Measurements from ENCODE around the gene SIGLEC6. TPM values are rescaled to one million over a fixed set of nuclear protein-coding genes. Genes with fewer than 3 reads are reported as not detected.
A peak's percentile ranks its signal among the peaks of the same experiment; 100 is the strongest.
"Not testable (repeated sequence)": the region's sequence is repeated elsewhere in the genome, so short reads cannot be mapped to it uniquely, and the experiment has no call there.

The SIGLEC6 gene
- total RNA-seq, 1 donor from 2014 or later: 5.1 TPM

DNA sequence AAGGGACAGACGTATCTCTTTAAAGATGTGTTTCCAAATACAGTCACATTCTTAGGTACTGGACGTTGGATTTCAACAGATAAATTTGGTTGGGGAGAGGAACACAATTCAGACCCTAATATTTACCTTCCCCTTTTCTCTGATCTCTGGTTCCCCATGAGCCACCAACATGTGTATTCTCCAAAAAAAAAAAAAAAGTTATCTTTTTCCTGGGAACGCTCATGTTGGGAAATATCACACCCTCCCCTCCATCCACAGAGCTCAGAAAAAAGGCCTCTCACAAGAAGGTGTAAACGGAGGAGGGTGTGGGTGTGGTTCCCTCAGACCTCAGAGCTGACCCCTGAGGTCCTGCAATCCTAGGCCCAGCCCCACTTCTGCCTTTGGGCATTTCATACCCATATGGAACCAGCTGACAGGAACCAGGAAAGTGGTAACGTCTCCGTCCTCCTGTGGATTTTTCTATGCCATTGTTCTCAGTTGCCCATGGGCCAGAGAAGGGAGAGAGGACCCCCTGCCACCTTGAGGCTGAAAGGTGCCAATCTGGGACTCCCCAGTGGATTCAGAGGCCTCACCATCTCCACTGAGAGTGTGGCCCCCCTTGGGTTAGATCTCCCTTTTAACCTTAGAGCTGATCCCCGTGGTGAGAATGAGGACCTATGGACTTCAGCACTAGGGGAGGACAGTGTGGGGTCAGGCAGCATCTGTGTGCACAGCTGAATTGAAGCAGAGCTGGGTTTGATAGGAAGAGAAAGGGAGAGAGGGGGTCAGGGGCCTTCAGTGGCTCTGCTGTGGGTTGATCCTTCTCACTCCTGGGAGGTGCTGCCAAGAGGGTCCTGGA is 21.4 kb downstream of the SIGLEC6 start:
- no peak for DNase-seq (ENCODE audit: low spot score)

DNA sequence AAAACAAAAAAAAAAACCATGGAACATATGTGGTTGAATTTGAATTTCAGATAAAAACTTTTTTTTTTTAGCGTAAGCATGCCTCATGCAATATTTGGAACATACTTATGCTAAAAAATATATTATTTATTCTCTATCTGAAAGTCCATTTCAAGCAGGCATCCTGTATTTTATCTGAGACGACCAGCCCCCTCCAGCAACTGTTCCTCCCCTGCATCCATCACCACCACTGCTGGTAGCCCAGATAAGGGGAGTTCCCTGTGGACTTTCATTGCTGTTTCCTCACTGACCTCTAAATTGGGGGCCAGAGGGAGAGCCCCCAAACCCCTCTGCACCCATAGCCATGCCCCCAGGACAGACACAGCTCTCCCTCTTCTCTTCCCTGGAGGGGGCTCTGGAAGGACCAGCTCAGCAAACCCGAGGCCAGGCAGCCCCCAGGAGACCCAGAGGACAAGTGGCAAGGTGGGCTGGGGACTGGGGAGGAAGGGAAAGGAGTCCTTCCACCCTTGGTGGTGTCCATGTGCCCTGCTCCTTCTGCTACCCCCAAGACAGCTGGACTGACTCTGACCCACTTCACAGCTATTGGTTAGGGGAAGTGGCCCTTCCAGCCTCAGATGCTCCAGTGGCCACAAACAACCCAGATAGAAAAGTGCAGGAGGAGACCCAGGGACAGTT is 23.3 kb downstream of the SIGLEC6 start:
- no peak for DNase-seq (ENCODE audit: low spot score)

DNA sequence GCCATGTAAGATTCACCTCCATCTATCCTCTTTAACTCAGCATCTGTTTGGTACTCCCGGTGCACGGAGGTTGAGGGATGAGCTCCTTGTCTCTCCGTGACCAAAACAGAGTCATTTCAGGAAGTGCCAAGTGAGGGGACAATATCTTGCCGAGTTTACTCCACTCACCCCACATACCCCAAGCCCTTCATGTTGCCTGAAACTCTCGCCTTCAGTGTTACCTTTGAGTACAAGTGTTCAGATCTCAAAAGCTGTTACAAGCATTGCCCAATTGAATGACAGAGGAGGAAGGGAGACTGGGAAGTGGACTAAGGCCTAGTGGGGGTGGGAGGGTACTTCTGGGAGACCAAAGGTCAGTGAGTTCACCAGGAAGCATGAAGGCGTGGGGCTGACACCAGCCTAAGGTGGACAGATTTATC is 23.8 kb downstream of the SIGLEC6 start:
- no peak for DNase-seq (ENCODE audit: low spot score)

DNA sequence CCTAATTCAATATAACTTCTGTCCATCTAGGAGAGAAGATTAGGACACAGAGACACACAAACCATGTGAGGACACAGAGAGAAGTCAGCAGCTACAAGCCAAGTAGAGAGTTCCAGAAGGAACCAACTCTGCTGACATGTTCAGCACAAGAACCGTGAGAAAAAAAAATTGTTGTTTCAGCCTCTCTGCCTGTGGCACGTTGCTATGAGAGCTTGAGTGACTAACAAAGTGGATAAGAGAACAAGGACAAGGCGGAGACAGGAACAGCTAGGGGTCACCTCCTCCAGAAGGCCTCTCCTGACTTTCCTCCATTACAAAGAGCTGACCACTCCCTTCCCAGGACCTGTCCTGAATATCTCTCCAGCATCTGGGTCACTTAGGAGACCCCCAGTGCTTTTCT is 24.3 kb downstream of the SIGLEC6 start:
- DNase-seq (ENCODE audit: low spot score): no peak

DNA sequence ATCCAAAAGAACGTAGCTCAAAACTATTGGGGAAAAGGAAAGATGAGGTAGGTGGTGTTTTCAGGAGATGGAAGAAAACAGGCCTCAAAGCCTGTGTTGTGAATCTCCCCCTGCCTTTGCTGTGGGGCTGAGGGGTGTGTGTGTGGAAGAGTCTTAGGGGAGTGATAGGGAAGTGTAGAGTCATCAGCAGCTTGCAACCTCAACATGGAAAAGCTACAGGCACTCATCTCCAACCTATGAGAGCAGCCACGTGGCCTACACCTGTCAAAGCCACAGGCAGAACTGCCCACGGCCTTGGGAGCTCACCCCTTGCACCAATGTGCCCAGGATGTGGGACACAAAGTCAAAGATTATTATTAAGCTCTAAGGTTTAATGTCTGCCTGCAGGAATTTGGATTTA is 25.6 kb downstream of the SIGLEC6 start:
- no peak for DNase-seq (ENCODE audit: low spot score)

DNA sequence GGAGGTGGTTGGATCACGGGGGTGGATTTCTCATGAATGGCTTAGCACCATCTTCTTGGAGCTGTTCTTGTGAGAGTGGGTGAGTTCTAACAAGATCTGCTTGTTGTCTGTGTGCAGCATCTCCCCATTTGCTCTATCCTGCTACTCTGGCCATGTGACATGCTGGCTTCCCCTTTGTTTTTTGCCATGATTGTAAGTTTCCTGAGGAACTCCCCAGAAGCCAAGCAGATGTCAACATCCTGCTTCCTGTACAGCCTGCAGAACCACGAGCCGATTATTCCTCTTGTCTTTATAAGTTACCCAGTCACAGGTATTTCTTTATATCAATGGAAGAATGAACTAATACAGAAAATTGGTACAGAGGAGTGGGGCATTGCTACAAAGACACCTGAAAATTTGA is 27.6 kb downstream of the SIGLEC6 start:
- no peak for DNase-seq (ENCODE audit: low spot score)

DNA sequence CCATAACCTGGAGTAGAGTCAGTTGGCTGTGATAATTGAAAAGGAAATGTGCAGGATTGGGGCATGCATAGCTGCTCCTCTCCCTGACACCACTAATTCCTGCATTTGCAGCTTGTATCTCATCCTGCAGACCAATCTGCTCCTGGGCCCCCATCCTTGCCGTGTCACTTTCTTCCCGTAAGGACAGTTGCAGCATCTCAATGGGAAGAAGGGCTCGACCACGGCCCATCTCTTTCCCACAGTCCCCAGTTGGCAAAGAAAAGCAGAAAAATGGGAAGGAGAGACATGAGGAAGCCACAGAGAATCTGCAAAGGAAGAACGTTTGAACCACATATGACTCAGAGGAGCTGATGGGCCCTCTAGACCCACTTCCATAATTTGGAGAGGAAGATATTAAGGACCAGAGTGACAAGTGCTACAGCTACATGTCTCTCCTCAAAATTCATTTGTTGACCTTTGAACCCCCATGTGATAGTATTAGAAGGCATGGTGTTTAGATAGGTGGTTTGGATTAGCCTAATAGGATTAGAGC is 28.1 kb downstream of the SIGLEC6 start:
- DNase-seq (ENCODE audit: low spot score): no peak

DNA sequence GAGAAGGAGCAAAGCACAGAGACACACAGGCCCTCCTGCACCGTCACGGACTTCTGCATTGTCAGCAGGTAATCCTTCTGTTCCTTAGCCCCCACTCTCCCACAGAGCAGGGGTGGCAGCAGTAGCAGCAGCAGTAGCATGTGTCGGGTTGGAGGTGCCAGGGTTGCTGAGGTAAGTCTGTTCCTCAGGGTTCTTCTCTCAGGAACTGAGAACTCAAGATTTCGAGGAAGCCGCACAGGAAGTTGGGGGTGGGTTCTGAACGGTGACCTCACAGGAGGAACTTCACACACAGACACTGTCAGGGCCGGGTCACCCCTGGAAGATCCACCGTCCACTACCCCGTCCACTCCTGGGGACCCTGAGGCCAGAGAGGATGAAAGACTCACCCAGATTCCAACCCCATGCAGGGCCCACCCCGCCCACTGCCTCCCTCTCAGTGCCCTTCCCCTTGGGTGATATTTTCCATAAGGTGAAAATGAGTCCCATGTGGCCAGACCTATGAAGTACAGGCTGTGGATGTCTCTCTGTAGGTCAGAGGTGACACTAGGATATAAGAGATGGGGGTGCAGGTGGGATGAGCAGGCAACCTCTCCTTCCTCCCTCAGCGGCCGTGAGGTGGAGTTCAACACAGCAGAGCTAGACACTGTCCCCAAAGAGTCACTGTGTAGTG is 29.7 kb downstream of the SIGLEC6 start, which contains the start of gene SIGLEC12:
SIGLEC12 (minus strand) TSS at position 207 of the 670 bp plus-strand sequence; CDS start at position 140, 67 bp downstream.
- DNase-seq (ENCODE audit: low spot score): peak; percentile 23

DNA sequence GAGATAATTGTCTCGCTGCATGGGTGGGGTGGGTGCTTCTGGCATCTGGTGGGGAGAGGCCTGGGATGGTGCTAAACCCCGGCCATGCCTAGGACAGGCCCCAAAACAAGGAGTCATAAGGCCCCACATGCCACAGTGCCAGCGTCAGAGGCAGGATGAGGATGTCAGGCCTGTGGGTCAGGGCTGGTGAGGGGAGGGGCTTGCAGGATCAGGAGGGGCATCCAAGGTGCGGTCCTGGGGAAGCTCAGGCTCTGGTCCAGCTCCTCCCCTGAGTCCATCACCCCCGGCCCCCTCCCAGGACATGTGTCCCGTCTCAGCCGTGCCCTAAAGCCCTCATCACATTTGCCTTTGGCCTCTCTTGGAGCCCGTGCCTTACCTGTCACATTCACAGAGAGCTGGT is 30.5 kb downstream of the SIGLEC6 start:
- DNase-seq (ENCODE audit: low spot score): not testable (repeated sequence)

DNA sequence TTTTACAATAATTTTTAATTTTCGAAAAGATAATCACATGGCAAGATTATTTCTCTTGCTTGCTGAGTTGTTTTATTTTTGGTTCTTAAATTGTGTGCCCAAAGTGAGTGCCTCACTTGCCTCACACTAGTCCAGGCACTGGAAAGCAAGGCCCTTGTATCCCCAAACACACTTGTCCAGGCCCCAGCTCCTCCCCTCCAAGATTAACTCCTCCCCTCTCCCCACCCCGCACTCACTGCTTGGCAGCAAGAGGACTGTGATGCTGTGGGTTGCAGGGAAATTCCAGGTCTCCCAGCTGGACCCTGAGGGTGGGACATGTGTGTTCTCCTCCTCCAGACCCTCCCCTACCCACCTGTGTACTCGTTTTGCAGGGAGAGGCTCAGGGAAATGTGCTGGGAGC is 33.8 kb downstream of the SIGLEC6 start:
- no peak for DNase-seq (ENCODE audit: low spot score)

DNA sequence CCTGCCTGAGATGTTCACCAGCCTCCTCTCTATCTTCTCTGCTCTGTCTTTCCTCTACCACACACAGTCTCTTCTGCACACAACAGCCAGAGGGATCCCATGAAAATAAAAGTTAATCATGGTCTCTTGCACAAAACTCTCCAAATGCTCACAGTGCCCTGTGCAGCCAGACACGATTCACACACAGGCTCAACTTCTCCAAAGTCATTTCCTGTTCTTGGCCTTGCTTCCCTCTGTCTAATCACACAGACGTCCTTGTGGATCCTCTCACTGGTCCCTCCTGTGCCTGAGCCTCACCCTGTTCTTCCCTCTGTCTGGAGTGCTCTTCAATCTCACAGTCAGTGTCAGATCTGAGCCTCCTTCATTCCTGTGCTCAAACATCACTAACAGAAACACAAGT is 37.7 kb downstream of the SIGLEC6 start:
- DNase-seq (ENCODE audit: low spot score): no peak

DNA sequence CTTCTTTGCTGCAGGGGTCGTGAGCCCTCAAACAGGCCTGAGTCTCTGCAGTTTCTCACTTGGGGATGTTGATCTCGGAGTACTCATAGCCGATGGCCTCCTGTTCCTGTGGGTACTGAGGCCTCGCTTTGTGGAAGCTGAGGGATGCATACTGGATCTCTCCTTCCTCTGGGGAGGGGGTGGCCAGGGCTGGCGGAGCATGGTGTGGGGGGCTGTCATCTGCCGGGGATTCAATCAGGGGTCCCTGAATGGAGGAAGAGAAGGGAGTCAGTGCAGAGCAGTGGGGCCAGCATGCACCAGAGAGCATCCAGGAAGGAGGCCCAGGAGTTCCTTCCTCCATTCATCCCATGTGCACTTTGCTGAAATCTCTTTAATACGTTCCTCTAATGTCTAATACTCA is 39.9 kb downstream of the SIGLEC6 start:
- DNase-seq (ENCODE audit: low spot score): no peak

DNA sequence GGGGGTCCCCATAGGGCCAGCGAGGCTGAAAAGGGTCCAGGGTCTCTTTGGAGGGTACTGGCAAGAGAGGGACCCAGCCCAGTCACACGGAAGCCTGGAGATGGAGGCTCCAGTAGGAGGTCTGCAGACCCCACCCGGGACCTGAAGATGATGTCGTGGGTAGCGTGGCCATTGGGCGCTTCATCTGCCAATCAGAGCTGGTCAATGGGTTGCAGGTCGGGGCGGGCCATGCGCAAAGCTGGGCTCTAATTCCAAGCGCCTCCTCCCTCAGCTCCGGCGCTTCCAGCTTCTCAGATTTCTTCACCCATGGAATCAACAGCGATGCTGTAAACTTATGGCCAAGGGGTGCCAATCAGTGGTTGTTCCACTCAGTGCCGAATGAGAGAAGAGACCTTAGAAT is 40.8 kb downstream of the SIGLEC6 start:
- DNase-seq (ENCODE audit: low spot score): no peak

DNA sequence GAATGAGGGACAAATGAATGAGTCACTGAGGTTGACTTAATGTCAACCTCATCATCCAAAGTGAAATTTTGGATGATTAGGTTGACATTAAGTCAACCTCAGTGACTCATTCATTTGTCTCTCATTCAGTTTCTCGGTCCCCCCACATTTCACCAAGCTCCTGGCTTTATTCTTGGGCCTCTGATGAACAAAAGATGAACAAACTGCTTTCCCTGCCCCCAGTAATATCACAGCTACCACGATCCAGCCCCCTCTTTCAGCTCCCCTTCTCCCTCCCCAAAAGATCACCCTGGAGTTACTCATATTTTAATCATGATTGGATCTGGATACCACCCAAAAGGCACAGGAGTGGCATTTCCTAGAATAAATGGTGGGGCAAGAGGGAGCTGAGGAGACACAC is 42.4 kb downstream of the SIGLEC6 start:
- no peak for DNase-seq (ENCODE audit: low spot score)

DNA sequence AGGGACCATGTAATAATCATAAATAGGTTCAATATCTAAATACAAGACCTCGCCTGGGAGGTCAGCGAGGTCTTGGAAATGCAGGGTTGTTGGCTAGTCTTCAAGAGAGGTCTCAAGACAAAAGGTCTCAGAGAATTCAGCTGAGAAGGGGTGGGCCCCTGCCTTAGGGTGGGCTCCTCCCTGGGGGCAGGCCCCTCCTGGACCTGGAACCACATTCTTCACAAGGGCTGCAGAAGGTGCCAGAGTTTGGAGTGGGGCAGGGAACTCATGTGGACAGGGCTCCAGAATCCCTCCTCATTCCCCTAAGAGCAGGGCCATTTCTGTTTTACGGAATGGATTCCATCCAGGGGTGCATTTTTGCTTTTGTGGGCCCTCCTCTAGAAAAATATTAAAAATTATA is 43.0 kb downstream of the SIGLEC6 start:
- DNase-seq (ENCODE audit: low spot score): no peak

DNA sequence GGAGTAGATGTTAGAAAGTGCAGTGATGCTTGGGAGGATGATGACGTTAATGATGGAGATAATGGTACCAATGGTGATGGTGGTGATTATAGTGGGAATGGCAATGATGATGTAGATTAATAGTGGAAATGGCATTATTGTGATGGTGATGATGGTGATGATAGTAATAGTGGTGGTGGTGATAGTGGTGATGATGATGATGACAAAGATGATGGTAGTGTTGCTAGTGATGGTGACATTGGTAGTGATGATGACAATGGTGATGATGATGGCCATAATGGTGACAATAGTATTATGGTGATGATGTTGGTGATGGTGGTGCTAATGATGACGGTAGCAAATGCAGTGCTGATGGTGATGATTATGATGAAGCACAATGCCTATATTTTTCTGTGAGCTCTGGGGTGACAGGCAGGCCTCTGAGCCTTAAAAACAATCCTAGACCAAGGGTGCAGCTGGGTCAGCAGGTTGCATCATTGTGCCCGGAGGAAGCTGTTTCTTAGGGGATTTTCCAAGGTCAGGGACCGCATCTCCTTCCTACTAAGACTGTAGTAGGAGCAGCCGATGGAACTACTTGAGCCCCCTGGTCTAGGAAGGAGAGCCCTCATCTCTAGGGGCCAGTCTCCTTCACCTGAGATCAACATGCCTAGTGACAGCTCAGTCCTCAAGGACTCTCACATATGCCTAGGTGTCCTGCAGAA is 45.4 kb downstream of the SIGLEC6 start:
- no peak for DNase-seq (ENCODE audit: low spot score)

DNA sequence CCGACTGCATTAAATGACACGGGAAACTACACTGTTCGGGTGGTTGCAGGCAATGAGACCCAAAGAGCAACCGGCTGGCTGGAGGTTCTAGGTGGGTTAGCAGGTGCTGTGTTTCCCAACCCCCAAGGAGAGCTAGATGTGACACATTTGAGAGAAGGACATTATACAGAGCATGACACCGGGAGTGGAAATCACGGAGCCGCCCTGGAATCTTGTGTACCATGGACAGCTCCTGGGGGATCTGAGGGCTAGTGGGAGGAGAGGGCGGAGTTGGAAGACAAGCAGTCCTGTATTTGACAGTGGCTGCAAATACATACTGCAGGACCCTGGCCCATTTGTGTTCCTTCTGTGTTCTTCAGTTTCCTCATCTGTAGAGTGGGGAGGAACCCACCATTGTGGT is 50.9 kb downstream of the SIGLEC6 start:
- no peak for DNase-seq (ENCODE audit: low spot score)

DNA sequence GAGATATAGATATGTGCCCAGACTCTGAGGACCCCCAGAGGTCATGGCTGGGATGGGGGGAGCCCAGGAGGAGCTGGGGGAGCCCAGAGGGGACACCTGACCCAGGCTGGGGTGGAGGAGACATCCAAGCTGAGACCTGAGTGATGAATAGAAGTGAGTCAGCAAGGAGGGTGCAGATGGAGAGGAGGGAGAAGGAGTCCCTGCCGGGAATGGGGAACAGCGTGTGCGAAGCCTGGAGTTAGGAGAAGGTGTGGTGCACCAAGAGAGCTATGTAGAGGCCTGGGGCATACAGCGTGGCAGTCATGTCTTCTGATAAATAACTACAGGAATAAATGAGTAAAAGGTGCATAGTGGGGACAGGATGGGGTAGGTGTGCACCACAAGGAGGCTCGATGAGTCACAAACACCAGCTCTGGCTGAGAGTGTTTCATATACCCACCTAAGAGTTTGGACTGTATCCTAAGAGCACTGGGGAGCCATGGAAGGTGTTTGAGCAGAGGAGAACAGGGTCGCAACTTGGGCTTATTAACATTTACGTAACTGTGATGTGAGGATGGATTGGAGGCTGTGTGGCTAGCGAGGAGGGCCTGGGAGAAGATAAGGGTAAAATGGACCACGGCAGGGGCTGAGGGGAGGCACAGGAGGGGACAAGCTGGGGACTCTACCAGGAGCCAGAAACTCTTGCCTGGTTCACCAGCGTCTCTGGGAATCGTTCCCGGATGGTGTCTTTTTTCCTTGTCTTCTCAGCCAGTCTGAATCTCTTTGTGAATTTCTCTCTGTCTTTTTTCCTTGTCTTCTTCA is 51.7 kb downstream of the SIGLEC6 start:
- no peak for DNase-seq (ENCODE audit: low spot score)

DNA sequence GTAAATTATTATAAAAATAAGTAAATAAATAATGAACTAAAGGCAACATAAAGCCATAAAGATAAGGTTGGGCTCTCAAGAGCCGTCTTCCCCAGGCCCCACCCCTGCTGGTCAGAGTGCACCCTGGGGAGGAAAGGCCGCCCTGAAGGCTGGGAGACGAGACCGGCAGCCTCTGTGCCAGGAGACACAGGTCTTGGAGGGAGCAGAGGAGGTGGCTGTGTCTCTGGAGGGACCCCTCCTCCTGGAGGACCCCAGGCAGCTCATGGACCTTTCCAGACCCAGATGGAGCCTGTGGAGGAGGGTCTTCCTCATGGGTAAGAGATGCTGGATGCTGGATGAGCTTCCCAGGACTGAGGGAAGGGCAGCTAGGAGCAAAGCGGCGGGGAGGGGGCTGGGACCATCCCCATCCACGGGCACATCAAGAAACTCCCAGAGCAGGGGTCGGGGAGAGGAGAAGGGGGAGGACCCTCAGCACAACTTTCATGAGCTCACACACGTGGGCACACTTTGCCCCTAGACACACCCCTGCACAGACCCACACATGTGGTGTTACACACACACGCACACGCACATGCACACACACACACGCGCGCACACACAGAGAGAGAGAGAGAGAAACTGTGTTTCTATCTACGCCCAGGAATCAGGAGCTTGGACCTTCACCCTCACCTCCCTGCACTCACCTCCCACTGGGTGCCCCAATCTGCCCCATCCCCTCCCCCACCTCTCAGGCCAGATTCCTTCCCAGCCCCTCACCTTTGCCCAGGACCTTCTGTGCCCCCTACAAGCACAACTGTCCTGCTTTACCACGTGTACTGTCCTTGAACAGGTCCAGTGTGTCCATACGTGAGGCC is 52.9 kb downstream of the SIGLEC6 start, which contains the start of gene CEACAM18:
CEACAM18 (plus strand) TSS at position 159 of the 854 bp plus-strand sequence.
- no peak for DNase-seq (ENCODE audit: low spot score)

DNA sequence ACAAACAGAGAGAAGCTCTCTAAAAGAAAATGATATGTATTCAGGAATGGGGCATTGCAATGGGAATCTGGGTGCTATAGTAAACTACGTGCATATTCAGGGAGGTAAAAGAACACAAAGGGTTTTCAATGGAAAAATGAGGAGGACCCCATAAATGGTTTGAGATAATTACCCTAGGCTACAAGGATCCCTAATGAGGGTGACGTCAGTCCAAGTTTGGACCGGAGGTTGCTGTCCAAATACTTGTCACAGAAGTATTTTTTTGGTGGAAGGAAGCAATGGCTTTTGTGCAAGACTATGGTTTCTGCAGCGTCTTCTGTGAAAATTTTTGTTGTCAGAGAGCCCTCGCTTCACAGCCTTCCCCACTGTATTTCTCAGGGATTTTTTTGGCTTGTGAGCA is 54.1 kb downstream of the SIGLEC6 start:
- no peak for DNase-seq (ENCODE audit: low spot score)

All from mucosa of gallbladder (tissue), 1 donor.